ENCODE results near the gene MED29. TPM values are rescaled to one million over a fixed set of nuclear protein-coding genes. Genes with fewer than 3 reads are reported as not detected.

MED29 gene
- total and polyA plus RNA-seq, 2 donors (not counting 1 experiment from before 2014, with no cell fraction given), result 23.0 to 28.9 TPM

DNA sequence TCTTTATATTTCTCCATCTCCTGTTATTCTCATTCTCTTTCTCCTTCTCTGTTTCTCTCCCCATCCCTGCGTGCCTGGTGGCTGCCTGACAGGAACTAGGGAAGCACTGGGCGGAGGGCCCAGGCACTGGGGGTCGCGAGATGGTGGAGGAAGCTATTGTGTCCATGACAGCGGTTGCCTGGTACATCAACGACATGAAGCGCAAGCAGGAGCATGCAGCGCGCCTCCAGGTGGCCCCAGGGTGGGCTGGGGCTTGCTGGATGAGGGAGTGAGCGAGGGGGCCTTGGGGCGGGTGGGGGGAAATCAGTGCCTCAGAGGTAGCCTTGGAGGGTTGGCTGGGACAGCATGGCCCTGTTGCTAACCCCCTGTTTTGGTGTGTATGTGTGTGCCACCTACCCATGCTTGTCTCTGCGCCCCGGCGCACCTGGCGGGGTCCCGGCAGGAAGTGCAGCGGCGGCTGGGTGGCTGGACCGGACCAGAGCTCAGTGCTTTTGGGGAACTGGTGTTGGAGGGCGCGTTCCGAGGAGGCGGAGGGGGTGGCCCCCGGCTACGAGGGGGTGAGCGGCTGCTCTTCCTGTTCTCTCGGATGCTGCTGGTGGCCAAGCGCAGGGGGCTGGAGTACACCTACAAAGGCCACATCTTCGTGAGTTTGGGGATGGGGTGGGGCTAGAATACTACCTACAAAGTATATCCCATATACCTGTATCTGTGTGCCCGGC, 26.4 kb downstream of the MED29 start:
- no peak overlapping the region for H2AFZ ChIP-seq (ENCODE audit: low read length)
- H3K9ac ChIP-seq (ENCODE audit: insufficient read depth, low read length), result no peak overlapping the region
- TF ChIP-seq, protein P1, sequence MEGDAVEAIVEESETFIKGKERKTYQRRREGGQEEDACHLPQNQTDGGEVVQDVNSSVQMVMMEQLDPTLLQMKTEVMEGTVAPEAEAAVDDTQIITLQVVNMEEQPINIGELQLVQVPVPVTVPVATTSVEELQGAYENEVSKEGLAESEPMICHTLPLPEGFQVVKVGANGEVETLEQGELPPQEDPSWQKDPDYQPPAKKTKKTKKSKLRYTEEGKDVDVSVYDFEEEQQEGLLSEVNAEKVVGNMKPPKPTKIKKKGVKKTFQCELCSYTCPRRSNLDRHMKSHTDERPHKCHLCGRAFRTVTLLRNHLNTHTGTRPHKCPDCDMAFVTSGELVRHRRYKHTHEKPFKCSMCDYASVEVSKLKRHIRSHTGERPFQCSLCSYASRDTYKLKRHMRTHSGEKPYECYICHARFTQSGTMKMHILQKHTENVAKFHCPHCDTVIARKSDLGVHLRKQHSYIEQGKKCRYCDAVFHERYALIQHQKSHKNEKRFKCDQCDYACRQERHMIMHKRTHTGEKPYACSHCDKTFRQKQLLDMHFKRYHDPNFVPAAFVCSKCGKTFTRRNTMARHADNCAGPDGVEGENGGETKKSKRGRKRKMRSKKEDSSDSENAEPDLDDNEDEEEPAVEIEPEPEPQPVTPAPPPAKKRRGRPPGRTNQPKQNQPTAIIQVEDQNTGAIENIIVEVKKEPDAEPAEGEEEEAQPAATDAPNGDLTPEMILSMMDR (conservative IDR thresholded peaks at IDR 0.05 in 1 of 2, IDR thresholded peaks at IDR 0.05 in 1 of 2; ENCODE audit: low read depth in 1 of 2, low read length in 2 of 2), result no peak
- no peak for TF ChIP-seq EZH2 (IDR thresholded peaks at IDR 0.05; ENCODE audit: low read length, missing control alignments)
- H3K4me3 ChIP-seq (replicated peaks in 1 of 4; ENCODE audit: control extremely low read depth in 1 of 4, insufficient read depth in 1 of 4, low read depth in 3 of 4, low read length in 4 of 4), result no peak overlapping the region
- no peak for DNase-seq (ENCODE audit: low read depth in 2 of 2)
- H4K20me1 ChIP-seq (ENCODE audit: control insufficient read depth, extremely low read depth, insufficient read depth, low read length), result no peaks in the 10 kb centered on the region
- no peaks in the 10 kb centered on the region for H3K9me3 ChIP-seq (ENCODE audit: control insufficient read depth, insufficient read depth, low read depth, low read length)
- peaks cover 7% of the 10 kb centered on the region for H3K4me1 ChIP-seq (ENCODE audit: control insufficient read depth, extremely low read depth, insufficient read depth, low read length)
- peaks cover 16% of the 10 kb centered on the region for H3K36me3 ChIP-seq (ENCODE audit: control insufficient read depth, insufficient read depth, low read length)
- H3K4me2 ChIP-seq (ENCODE audit: extremely low read depth, insufficient read depth, low read length), result no peak overlapping the region
- H3K27ac ChIP-seq (ENCODE audit: insufficient read depth, low read length), result no peak overlapping the region
- no peaks in the 10 kb centered on the region for H3K27me3 ChIP-seq (ENCODE audit: control insufficient read depth, insufficient read depth, low read length)
- peaks cover 20% of the 10 kb centered on the region for H3K79me2 ChIP-seq (ENCODE audit: control insufficient read depth, insufficient read depth, low read length)

DNA sequence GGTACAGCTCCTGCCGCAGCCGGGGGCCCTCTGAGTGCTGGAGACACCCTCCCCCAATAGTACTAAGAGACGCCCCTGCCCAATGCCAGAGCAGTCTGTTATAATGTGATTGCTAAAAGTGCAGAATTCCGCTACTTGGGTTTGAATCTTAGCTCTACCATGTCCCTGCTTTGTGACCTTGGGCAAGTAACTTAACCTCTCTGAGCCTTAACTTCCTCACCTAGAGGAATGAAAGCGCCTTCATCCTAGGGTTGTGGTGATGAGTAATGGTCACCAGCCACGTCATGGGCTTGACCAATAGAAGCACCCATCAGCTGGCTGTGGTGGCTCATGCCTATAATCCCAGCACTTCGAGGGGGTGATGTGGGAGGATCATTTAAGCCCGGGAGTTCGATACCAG, 27.8 kb downstream of the MED29 start:
- Histone ChIP-seq H3K9me3 (ENCODE audit: control insufficient read depth, insufficient read depth, low read depth, low read length) (no peaks in the 10 kb centered on the region), H3K4me3 (replicated peaks in 1 of 4; ENCODE audit: control extremely low read depth in 1 of 4, insufficient read depth in 1 of 4, low read depth in 3 of 4, low read length in 4 of 4) (no peak overlapping the region), H3K27me3 (ENCODE audit: control insufficient read depth, insufficient read depth, low read length) (no peaks in the 10 kb centered on the region), H3K27ac (ENCODE audit: insufficient read depth, low read length) (no peak overlapping the region), H3K9ac (ENCODE audit: insufficient read depth, low read length) (no peak overlapping the region), H3K4me2 (ENCODE audit: extremely low read depth, insufficient read depth, low read length) (no peak overlapping the region), H4K20me1 (ENCODE audit: control insufficient read depth, extremely low read depth, insufficient read depth, low read length) (no peaks in the 10 kb centered on the region), H3K4me1 (ENCODE audit: control insufficient read depth, extremely low read depth, insufficient read depth, low read length) (peaks cover 7% of the 10 kb centered on the region), H2AFZ (ENCODE audit: low read length) (no peak overlapping the region), H3K79me2 (ENCODE audit: control insufficient read depth, insufficient read depth, low read length) (peaks cover 19% of the 10 kb centered on the region), H3K36me3 (ENCODE audit: control insufficient read depth, insufficient read depth, low read length) (peaks cover 27% of the 10 kb centered on the region)
- TF ChIP-seq, protein P1 (conservative IDR thresholded peaks at IDR 0.05 in 1 of 2, IDR thresholded peaks at IDR 0.05 in 1 of 2; ENCODE audit: low read depth in 1 of 2, low read length in 2 of 2), result no peak
- TF ChIP-seq EZH2 (IDR thresholded peaks at IDR 0.05; ENCODE audit: low read length, missing control alignments), result no peak
- no peak for DNase-seq (ENCODE audit: low read depth in 2 of 2)

DNA sequence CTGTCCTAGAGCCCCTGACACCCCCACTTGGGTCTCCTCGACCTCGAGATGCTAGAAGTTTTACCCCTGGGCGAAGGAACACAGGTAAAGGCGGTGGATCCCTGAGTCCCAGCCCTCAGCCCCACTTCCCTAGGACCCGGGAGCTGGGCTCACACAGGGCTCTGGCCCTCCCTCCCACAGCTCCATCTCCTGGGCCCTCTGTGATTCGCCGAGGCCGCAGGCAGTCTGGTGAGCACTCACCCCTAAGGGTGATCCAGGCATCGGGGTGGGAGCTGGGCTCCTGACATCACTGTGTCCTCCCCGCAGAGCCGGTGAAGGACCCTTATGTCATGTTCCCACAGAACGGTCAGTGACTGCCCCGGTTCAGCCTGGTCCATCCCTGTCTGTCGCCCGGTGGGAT, 29.6 kb downstream of the MED29 start:
- Histone ChIP-seq H2AFZ (ENCODE audit: low read length) (no peak overlapping the region), H3K9me3 (ENCODE audit: control insufficient read depth, insufficient read depth, low read depth, low read length) (no peaks in the 10 kb centered on the region), H3K4me3 (replicated peaks in 1 of 4; ENCODE audit: control extremely low read depth in 1 of 4, insufficient read depth in 1 of 4, low read depth in 3 of 4, low read length in 4 of 4) (no peak overlapping the region), H4K20me1 (ENCODE audit: control insufficient read depth, extremely low read depth, insufficient read depth, low read length) (no peaks in the 10 kb centered on the region), H3K4me1 (ENCODE audit: control insufficient read depth, extremely low read depth, insufficient read depth, low read length) (no peaks in the 10 kb centered on the region), H3K79me2 (ENCODE audit: control insufficient read depth, insufficient read depth, low read length) (peaks cover 4% of the 10 kb centered on the region), H3K27ac (ENCODE audit: insufficient read depth, low read length) (no peak overlapping the region), H3K36me3 (ENCODE audit: control insufficient read depth, insufficient read depth, low read length) (peaks cover 31% of the 10 kb centered on the region), H3K4me2 (ENCODE audit: extremely low read depth, insufficient read depth, low read length) (no peak overlapping the region), H3K9ac (ENCODE audit: insufficient read depth, low read length) (no peak overlapping the region), H3K27me3 (ENCODE audit: control insufficient read depth, insufficient read depth, low read length) (no peaks in the 10 kb centered on the region)
- TF ChIP-seq, protein P1 (conservative IDR thresholded peaks at IDR 0.05 in 1 of 2, IDR thresholded peaks at IDR 0.05 in 1 of 2; ENCODE audit: low read depth in 1 of 2, low read length in 2 of 2), result no peak
- no peak for TF ChIP-seq EZH2 (IDR thresholded peaks at IDR 0.05; ENCODE audit: low read length, missing control alignments)
- DNase-seq (ENCODE audit: low read depth in 2 of 2), result no peak
